Measurements from ENCODE around the gene COLQ.

Gene COLQ

DNA sequence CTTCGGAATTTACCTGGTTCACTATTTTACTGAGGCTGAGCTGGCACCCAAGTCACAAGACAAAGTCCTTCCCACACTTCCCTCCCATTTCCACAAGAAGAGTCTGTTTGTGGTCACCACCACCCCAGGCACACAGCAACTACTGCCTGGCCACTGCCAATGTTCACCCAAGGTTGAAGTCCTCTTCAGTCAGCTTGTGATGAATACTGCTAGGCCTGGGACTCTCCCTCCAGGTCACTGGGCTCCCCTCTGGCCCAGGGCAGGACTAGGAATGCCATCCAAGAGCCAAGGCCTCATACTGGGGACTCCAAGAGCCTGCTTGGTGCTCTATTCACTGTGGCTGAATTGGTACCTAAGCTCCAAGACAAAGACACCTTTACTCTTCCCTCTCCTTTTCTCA is 30.4 kb upstream of the COLQ start:
- H3K4me3 ChIP-seq (ENCODE audit: low read length) = no peak overlapping the region
- no peak for DNase-seq (ENCODE audit: low read depth)
- TF ChIP-seq, protein P1, sequence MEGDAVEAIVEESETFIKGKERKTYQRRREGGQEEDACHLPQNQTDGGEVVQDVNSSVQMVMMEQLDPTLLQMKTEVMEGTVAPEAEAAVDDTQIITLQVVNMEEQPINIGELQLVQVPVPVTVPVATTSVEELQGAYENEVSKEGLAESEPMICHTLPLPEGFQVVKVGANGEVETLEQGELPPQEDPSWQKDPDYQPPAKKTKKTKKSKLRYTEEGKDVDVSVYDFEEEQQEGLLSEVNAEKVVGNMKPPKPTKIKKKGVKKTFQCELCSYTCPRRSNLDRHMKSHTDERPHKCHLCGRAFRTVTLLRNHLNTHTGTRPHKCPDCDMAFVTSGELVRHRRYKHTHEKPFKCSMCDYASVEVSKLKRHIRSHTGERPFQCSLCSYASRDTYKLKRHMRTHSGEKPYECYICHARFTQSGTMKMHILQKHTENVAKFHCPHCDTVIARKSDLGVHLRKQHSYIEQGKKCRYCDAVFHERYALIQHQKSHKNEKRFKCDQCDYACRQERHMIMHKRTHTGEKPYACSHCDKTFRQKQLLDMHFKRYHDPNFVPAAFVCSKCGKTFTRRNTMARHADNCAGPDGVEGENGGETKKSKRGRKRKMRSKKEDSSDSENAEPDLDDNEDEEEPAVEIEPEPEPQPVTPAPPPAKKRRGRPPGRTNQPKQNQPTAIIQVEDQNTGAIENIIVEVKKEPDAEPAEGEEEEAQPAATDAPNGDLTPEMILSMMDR (conservative IDR thresholded peaks at IDR 0.05; ENCODE audit: low read depth, low read length) = no peak

DNA sequence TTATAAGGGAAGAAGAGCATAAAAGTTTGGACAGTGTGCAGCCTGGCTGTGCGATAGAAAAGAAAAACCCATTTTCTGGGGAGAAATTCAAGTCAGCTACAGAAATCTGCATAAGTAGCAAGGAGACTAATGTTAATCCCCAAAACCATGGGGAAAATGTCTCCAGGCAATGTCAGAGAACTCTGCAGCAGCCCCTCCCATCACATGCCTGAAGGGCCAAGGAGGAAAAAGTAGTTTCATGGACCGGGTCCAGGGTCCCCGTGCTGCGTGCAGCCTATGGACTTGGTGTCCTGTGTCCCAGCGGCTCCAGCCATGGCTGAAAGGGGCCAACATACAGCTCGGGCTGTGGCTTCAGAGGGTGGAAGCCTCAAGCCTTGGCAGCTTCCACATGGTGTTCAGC is 28.3 kb upstream of the COLQ start:
- no peak for DNase-seq (ENCODE audit: low read depth)
- TF ChIP-seq, protein P1 (conservative IDR thresholded peaks at IDR 0.05; ENCODE audit: low read depth, low read length) = no peak
- no peak overlapping the region for H3K4me3 ChIP-seq (ENCODE audit: low read length)

DNA sequence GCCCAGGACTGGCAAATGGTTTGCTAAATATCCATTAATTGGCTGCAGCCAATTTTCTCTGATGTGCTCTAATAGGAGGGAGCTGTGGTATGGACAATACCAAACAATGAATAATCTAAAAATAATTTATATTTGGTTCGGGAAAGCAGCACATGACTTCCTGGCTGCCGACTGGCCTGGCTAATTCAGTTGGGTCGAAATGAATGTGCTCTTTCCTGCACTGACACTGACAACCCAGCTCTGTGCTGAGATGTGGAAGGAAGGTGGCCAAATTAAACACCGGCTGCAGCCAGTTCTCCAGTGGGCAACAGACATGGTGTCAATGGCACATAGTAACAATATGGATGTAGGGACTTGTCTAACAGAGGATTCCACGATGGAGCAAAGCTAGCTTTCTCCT is 21.1 kb upstream of the COLQ start:
- no peak overlapping the region for H3K4me3 ChIP-seq (ENCODE audit: low read length)
- TF ChIP-seq, protein P1 (conservative IDR thresholded peaks at IDR 0.05; ENCODE audit: low read depth, low read length) = no peak
- DNase-seq (ENCODE audit: low read depth) = no peak

DNA sequence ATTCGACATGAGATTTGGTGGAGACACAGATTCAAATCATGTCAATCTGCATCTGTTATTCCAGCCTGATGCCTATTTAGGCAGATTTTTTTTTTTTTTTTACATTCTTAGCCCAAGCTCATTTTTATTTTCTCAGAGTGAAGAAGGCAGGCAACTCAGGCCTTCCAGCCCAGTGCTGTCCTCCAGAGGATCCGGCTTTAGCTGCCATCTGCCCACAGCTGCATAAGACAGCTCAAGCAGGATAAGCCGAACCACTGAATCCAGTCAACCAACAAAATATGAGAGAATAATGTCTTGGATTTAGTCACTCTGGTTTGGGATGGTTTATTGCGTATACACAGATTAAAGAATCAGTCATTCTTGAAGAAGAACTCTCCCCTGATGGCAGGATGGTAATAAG is 19.9 kb upstream of the COLQ start:
- TF ChIP-seq, protein P1 (conservative IDR thresholded peaks at IDR 0.05; ENCODE audit: low read depth, low read length) = no peak
- DNase-seq (ENCODE audit: low read depth) = no peak

DNA sequence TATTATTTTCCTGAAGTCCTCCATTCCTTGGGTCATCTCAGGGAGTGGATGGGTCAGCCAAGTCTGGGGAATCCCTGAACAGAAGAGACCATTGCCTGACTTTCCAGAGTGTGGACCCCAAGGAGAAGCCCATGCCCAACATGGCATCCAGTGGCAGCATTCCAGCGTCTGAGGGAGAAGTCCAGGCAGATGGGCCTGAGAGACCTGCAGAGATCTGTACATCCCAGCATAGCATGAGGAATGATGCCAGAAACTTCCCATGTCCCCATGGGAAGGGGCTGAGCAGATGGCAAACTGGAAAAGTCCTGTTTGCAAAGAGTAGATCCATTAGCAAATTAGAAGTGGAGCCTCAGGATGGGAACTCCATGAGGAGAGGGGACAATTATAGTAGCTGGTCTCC is 17.6 kb upstream of the COLQ start:
- TF ChIP-seq, protein P1 (conservative IDR thresholded peaks at IDR 0.05; ENCODE audit: low read depth, low read length) = no peak
- DNase-seq (ENCODE audit: low read depth) = no peak
- H3K4me3 ChIP-seq (ENCODE audit: low read length) = no peak overlapping the region

More for the DNA sequence above, 19.9 kb upstream of the COLQ start:
- H3K4me3 ChIP-seq (ENCODE audit: low read length) = no peak overlapping the region

DNA sequence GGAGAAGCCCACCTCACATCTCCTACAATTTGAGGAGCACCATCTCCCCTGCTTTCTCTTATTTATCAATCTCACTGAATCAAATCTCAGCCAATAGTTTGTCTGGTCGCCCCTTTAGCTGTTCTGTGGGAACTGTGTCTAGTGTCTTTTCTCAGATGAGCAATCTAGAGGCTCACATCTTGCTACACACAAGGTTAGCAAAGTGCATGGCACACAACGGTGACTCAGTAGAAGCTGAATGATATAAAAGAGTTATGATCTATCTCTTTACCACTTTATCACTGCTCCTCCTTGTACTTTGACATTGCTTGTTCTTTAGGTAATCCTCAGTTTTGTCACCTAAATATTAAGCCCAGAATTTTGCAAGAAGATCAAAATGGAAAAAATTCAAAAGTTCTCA is 16.8 kb upstream of the COLQ start:
- TF ChIP-seq, protein P1 (conservative IDR thresholded peaks at IDR 0.05; ENCODE audit: low read depth, low read length) = no peak
- DNase-seq (ENCODE audit: low read depth) = no peak
- no peak overlapping the region for H3K4me3 ChIP-seq (ENCODE audit: low read length)

DNA sequence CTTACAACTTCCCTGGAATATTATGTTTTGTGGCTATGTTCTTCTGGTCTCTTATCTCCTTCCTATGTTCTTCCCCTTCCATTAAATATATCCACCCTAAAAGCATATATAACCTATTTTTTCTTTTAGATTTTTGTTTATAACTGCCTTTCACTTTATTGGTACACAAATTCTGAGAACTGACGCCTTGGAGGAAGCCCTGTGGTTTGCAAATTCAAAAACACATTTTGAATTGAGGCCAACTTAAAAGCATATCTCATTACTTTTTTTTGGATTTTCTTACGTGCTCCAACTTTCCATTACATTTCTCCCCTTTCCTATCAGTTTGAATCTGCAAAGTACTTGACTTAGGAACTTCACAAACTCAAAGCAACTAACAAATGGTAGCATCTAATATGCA is 15.3 kb upstream of the COLQ start:
- no peak for DNase-seq (ENCODE audit: low read depth)
- no peak overlapping the region for H3K4me3 ChIP-seq (ENCODE audit: low read length)
- TF ChIP-seq, protein P1 (conservative IDR thresholded peaks at IDR 0.05; ENCODE audit: low read depth, low read length) = no peak
